ENCODE measurements around the gene CBR1. TPM values are rescaled to one million over a fixed set of nuclear protein-coding genes. Genes with fewer than 3 reads are reported as not detected.
A peak's percentile ranks its signal among the peaks of the same experiment; 100 is the strongest.
"Not testable (repeated sequence)": the region's sequence is repeated elsewhere in the genome, so short reads cannot be mapped to it uniquely, and the experiment has no call there.

The CBR1 gene
- polyA plus RNA-seq, 3 donors from 2014 or later, result 60.1 to 69.6 (median 62.1) TPM

- H3K4me1 Mint-ChIP-seq, result no peaks in the 10 kb centered on the region
- peaks cover 4 to 8% (median 7%) of the 10 kb centered on the region in 3 donors for H3K36me3 Mint-ChIP-seq
- H3K27me3 Mint-ChIP-seq (ENCODE audit: low read depth in 3 of 3), result peaks cover 3 to 6% (median 6%) of the 10 kb centered on the region in 3 donors
- peaks cover 8 to 15% (median 11%) of the 10 kb centered on the region in 6 donors for H3K9me3 Mint-ChIP-seq
- no peak overlapping the region for H3K4me3 Mint-ChIP-seq
- no peak for DNase-seq
- H3K27ac Mint-ChIP-seq, result no peak overlapping the region
Measured at GRCh38 chr21:36098182-36098532, 28.3 kb downstream of the CBR1 start.

- H3K4me1 Mint-ChIP-seq, result no peaks in the 10 kb centered on the region
- DNase-seq, result no peak
- H3K9me3 Mint-ChIP-seq, result peaks cover 0 to 7% (median 2%) of the 10 kb centered on the region in 6 donors
- H3K27me3 Mint-ChIP-seq (ENCODE audit: low read depth in 3 of 3), result peaks cover 0 to 3% (median 3%) of the 10 kb centered on the region in 3 donors
- no peak overlapping the region for H3K4me3 Mint-ChIP-seq
- no peak overlapping the region for H3K27ac Mint-ChIP-seq
- H3K36me3 Mint-ChIP-seq, result peaks cover 0 to 6% (median 0%) of the 10 kb centered on the region in 3 donors
Measured at GRCh38 chr21:36099000-36099399, 29.2 kb downstream of the CBR1 start.

- H3K27me3 Mint-ChIP-seq (ENCODE audit: low read depth in 3 of 3), result peaks cover 0 to 11% (median 10%) of the 10 kb centered on the region in 3 donors
- not testable (repeated sequence) for H3K4me3 Mint-ChIP-seq, H3K4me1 Mint-ChIP-seq, H3K27ac Mint-ChIP-seq, DNase-seq, H3K36me3 Mint-ChIP-seq, H3K9me3 Mint-ChIP-seq
Measured at GRCh38 chr21:36099695-36100211, 29.9 kb downstream of the CBR1 start.

GRCh38 chr21:36100971-36101641, 31.3 kb downstream of the CBR1 start:
- Mint-ChIP-seq H3K36me3 (peaks cover 0 to 3% (median 0%) of the 10 kb centered on the region in 3 donors), H3K9me3 (peaks cover 0 to 3% (median 0%) of the 10 kb centered on the region in 6 donors), H3K27ac (no peak overlapping the region), H3K4me1 (peaks cover 0 to 2% of the 10 kb centered on the region in 2 donors), H3K4me3 (no peak overlapping the region), H3K27me3 (ENCODE audit: low read depth in 3 of 3) (peaks cover 0 to 20% (median 11%) of the 10 kb centered on the region in 3 donors)
- DNase-seq, result no peak

GRCh38 chr21:36103434-36103833, 33.6 kb downstream of the CBR1 start:
- Mint-ChIP-seq H3K4me3 (no peak overlapping the region), H3K4me1 (peaks cover 0 to 2% of the 10 kb centered on the region in 2 donors), H3K27me3 (ENCODE audit: low read depth in 3 of 3) (peaks cover 0 to 28% (median 11%) of the 10 kb centered on the region in 3 donors), H3K27ac (no peak overlapping the region), H3K36me3 (peaks cover 0 to 3% (median 0%) of the 10 kb centered on the region in 3 donors), H3K9me3 (peaks cover 0 to 3% (median 0%) of the 10 kb centered on the region in 6 donors)
- no peak for DNase-seq

GRCh38 chr21:36104317-36105300, 34.8 kb downstream of the CBR1 start:
- peak; percentile 14 to 31 (median 30) for DNase-seq
- Mint-ChIP-seq H3K9me3 (peaks cover 0 to 3% (median 0%) of the 10 kb centered on the region in 6 donors), H3K4me1 (peaks cover 0 to 2% of the 10 kb centered on the region in 2 donors), H3K27ac (no peak overlapping the region), H3K27me3 (ENCODE audit: low read depth in 3 of 3) (peaks cover 1 to 28% (median 11%) of the 10 kb centered on the region in 3 donors), H3K36me3 (peaks cover 0 to 3% (median 0%) of the 10 kb centered on the region in 3 donors), H3K4me3 (peak overlapping the region in 2 of 5 donors; percentile 12 to 16)

- peaks cover 1 to 30% (median 11%) of the 10 kb centered on the region in 3 donors for H3K27me3 Mint-ChIP-seq (ENCODE audit: low read depth in 3 of 3)
- H3K4me1 Mint-ChIP-seq, result peaks cover 0 to 2% of the 10 kb centered on the region in 2 donors
- no peak overlapping the region for H3K27ac Mint-ChIP-seq
- DNase-seq, result no peak
- peaks cover 0 to 3% (median 0%) of the 10 kb centered on the region in 3 donors for H3K36me3 Mint-ChIP-seq
- no peak overlapping the region for H3K4me3 Mint-ChIP-seq
- peaks cover 0 to 3% (median 0%) of the 10 kb centered on the region in 6 donors for H3K9me3 Mint-ChIP-seq
Measured at GRCh38 chr21:36105327-36105842, 35.6 kb downstream of the CBR1 start.

- no peak for DNase-seq
- H3K27me3 Mint-ChIP-seq (ENCODE audit: low read depth in 3 of 3), result peaks cover 7 to 34% (median 16%) of the 10 kb centered on the region in 3 donors
- H3K36me3 Mint-ChIP-seq, result no peaks in the 10 kb centered on the region
- peaks cover 5 to 14% of the 10 kb centered on the region in 2 donors for H3K4me1 Mint-ChIP-seq
- H3K9me3 Mint-ChIP-seq, result peaks cover 0 to 5% (median 0%) of the 10 kb centered on the region in 6 donors
- H3K27ac Mint-ChIP-seq, result no peak overlapping the region
- no peak overlapping the region for H3K4me3 Mint-ChIP-seq
Measured at GRCh38 chr21:36109868-36110267, 40.0 kb downstream of the CBR1 start.

- peaks cover 5 to 14% of the 10 kb centered on the region in 2 donors for H3K4me1 Mint-ChIP-seq
- peaks cover 7 to 22% (median 19%) of the 10 kb centered on the region in 3 donors for H3K27me3 Mint-ChIP-seq (ENCODE audit: low read depth in 3 of 3)
- no peak overlapping the region for H3K27ac Mint-ChIP-seq
- no peaks in the 10 kb centered on the region for H3K36me3 Mint-ChIP-seq
- H3K4me3 Mint-ChIP-seq, result no peak overlapping the region
- no peak for DNase-seq
- H3K9me3 Mint-ChIP-seq, result peaks cover 0 to 2% (median 0%) of the 10 kb centered on the region in 6 donors
Measured at GRCh38 chr21:36111238-36111637, 41.4 kb downstream of the CBR1 start.

- peak in 2 of 3 donors; percentile 41 to 50 for DNase-seq
- Mint-ChIP-seq H3K36me3 (no peaks in the 10 kb centered on the region), H3K4me1 (peaks cover 5 to 14% of the 10 kb centered on the region in 2 donors), H3K27ac (peak overlapping the region in 4 of 6 donors; percentile 51 to 86 (median 66)), H3K27me3 (ENCODE audit: low read depth in 3 of 3) (peaks cover 7 to 19% (median 16%) of the 10 kb centered on the region in 3 donors), H3K4me3 (peak overlapping the region; percentile 16 to 91 (median 80)), H3K9me3 (peaks cover 0 to 2% (median 0%) of the 10 kb centered on the region in 6 donors)
Measured at GRCh38 chr21:36113647-36114428, 44.0 kb downstream of the CBR1 start.

GRCh38 chr21:36115138-36115730, 45.4 kb downstream of the CBR1 start:
- Mint-ChIP-seq H3K27ac (peak overlapping the region in 1 of 6 donors; percentile 51), H3K36me3 (no peaks in the 10 kb centered on the region), H3K4me1 (peaks cover 5 to 14% of the 10 kb centered on the region in 2 donors), H3K4me3 (peak overlapping the region in 1 of 5 donors; percentile 33), H3K27me3 (ENCODE audit: low read depth in 3 of 3) (peaks cover 7 to 18% (median 14%) of the 10 kb centered on the region in 3 donors), H3K9me3 (peaks cover 0 to 2% (median 0%) of the 10 kb centered on the region in 6 donors)
- no peak for DNase-seq

- Mint-ChIP-seq H3K4me1 (peaks cover 5 to 14% of the 10 kb centered on the region in 2 donors), H3K27ac (no peak overlapping the region), H3K36me3 (no peaks in the 10 kb centered on the region), H3K4me3 (no peak overlapping the region), H3K9me3 (peaks cover 0 to 2% (median 0%) of the 10 kb centered on the region in 6 donors), H3K27me3 (ENCODE audit: low read depth in 3 of 3) (peaks cover 6 to 18% (median 12%) of the 10 kb centered on the region in 3 donors)
- DNase-seq, result no peak
Measured at GRCh38 chr21:36117286-36117741, 47.5 kb downstream of the CBR1 start.

Data from immature natural killer cell (primary cell).